ENCODE measurements around the gene VSTM2L. TPM values are rescaled to one million over a fixed set of nuclear protein-coding genes. Genes with fewer than 3 reads are reported as not detected.

VSTM2L gene
- total RNA-seq, 1 donor, result 1.4 TPM

DNA sequence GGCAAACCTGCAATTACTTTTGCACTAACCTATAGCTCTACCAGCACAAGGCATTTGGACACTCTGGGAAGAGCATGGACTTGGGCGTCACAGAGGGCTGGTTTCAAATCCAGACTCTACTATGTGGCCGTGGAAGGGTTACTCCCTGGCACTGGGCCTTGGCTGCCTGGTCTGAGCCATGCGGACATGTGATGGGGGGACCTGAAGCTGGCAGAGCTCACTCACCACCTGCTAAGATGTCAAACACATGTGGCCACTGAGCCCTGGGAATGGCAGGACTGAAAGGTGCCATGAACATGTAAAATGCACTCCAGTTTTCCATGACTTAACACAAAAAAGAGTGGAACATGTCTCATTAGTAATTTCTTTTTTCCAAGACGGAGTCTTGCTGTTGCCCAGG is 23.7 kb downstream of the VSTM2L start:
- TF ChIP-seq, protein P1, sequence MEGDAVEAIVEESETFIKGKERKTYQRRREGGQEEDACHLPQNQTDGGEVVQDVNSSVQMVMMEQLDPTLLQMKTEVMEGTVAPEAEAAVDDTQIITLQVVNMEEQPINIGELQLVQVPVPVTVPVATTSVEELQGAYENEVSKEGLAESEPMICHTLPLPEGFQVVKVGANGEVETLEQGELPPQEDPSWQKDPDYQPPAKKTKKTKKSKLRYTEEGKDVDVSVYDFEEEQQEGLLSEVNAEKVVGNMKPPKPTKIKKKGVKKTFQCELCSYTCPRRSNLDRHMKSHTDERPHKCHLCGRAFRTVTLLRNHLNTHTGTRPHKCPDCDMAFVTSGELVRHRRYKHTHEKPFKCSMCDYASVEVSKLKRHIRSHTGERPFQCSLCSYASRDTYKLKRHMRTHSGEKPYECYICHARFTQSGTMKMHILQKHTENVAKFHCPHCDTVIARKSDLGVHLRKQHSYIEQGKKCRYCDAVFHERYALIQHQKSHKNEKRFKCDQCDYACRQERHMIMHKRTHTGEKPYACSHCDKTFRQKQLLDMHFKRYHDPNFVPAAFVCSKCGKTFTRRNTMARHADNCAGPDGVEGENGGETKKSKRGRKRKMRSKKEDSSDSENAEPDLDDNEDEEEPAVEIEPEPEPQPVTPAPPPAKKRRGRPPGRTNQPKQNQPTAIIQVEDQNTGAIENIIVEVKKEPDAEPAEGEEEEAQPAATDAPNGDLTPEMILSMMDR (IDR thresholded peaks at IDR 0.05; ENCODE audit: insufficient read depth, low read length), result no peak
- H3K4me3 ChIP-seq (ENCODE audit: low read depth, low read length), result no peak overlapping the region
- DNase-seq (ENCODE audit: low read depth), result no peak

DNA sequence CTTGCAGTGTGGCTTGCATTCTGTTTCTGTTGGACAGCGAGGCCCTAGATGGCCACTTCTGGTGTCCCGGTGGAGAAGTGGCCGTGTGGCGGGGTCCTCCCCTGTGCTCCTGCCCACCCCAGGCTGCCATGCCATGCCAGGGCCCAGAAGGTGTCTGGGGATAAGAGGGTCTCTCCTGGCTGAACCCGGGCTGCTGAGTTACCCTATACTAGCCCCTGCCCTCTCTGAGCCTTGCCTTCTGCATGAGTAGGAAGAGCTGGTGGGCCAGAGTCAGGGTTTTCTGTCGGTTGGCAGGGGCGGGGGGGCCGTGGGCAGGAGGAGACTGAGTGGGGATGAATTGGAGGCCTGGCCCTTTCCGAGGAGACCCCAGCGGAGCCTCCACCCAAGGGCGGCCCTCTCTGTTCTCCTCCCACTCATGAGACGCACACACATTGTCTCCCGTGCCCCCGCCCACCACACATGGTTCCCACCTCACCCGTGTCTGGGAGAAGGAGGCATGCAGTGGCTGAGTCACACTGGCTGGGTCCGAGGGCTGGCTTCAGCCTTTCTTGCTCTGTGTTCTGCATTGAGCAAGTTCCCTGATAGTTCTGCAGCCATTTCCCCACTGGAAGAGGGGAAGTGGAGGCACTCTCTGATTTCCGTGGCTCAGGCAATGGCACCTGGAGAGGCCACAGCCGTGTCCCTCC is 24.6 kb downstream of the VSTM2L start:
- TF ChIP-seq, protein P1 (IDR thresholded peaks at IDR 0.05; ENCODE audit: insufficient read depth, low read length), result no peak
- no peak for DNase-seq (ENCODE audit: low read depth)
- no peak overlapping the region for H3K4me3 ChIP-seq (ENCODE audit: low read depth, low read length)

DNA sequence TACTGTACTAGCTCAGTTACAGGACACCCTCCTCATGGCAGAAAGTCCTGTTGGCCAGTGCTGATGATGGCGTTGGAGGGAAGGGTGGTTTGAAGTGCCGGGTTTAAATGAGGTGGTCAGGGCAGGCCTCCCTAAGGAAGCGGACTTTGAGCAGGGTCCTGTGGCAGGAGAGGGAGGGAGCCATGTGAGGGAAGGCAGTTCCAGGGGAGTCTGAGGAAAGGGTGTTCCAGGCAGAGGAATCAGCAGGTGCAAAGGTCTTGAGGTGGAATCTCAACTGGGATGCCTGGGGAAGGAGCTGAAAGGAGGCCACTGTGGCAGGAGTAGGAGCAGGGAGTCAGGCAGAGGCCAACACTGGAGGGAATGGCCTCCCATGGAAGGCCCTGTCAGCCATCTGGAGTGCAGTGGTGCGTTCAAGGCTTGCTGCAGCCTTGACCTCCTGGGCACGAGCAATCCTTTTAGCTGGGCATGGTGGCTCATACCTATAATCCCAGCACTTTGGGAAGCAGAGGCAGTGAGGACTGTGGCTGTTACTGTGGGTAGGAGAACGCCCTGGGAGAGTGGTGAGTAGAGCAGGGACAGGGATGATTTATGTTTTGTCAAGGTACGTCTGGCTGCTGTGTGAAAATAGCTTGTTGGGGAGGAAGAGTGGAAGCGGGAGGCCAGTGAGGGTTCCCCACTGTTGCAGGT is 26.2 kb downstream of the VSTM2L start:
- DNase-seq (ENCODE audit: low read depth), result no peak
- TF ChIP-seq, protein P1 (IDR thresholded peaks at IDR 0.05; ENCODE audit: insufficient read depth, low read length), result no peak
- H3K4me3 ChIP-seq (ENCODE audit: low read depth, low read length), result no peak overlapping the region

DNA sequence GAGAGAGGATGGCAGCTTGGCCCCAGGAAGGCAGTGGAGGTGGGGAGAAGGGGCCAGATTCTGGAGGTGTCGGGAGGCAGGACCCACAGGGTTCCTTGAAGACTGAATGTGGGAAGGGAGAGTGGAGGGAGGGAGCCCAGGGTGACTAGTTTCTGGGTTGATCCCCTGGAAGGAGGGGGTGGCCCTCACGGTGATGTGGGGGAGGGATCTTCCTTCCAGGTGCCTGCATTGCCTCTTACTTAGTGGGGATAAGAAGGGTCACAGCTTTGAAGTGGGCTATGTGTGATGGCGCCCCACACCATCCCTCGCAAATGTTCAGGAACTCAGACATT is 26.7 kb downstream of the VSTM2L start:
- TF ChIP-seq, protein P1 (IDR thresholded peaks at IDR 0.05; ENCODE audit: insufficient read depth, low read length), result no peak
- no peak for DNase-seq (ENCODE audit: low read depth)
- H3K4me3 ChIP-seq (ENCODE audit: low read depth, low read length), result no peak overlapping the region

DNA sequence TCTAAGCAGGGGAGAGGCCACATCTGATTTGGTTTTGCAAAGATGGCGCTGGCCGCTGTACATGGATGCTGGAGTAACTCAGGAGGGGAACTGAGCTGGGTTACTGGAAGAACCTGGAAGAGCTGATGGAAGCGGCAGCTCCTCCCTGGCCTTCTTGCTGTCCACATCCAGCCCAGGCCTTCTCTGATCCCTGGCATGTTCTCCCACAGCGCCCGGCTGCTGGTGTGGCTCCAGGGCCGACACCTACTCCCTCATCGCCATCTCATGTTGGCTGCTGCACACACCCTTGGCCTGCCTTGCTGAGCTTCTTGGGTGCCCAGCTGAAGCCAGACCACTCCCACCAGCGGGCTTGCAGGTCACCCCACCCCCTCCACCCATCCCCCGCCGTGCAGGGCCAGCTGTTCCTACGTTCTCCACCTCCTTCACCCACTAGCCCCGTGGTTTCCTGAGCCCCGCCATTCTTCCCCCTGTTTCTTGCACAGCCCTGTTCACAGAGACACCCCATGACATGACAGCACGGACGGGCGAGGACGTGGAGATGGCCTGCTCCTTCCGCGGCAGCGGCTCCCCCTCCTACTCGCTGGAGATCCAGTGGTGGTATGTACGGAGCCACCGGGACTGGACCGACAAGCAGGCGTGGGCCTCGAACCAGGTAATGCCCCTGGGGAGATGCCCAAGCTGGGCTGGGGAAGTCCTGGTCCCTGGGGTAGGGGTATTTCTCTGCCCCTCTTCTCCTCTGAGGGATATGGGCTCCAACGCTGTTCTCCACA is 28.4 kb downstream of the VSTM2L start:
- DNase-seq (ENCODE audit: low read depth), result no peak
- H3K4me3 ChIP-seq (ENCODE audit: low read depth, low read length), result no peak overlapping the region
- TF ChIP-seq, protein P1 (IDR thresholded peaks at IDR 0.05; ENCODE audit: insufficient read depth, low read length), result no peak

DNA sequence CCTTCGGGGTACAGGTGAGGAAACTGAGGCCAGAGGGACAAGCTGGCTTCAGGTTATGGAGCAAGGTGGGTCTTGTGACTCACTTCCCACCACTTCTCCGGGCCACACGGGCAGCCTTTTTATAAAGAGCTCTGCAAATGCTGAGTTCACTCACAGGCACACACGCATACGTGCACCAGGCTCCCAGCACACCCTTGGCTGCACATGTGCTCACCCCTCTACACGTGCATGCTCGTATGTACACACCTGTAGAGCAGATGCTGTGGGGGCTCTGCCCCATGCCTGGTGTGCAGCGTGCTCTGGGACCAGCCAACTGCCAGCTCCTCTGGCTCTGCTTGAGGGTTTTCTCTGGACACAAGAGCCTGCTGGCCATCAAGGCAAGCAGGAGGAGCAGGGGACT is 29.1 kb downstream of the VSTM2L start:
- no peak for DNase-seq (ENCODE audit: low read depth)
- TF ChIP-seq, protein P1 (IDR thresholded peaks at IDR 0.05; ENCODE audit: insufficient read depth, low read length), result no peak
- H3K4me3 ChIP-seq (ENCODE audit: low read depth, low read length), result no peak overlapping the region
